Neural progenitor cell (in vitro differentiated cells): Measurements from ENCODE around the gene FAM13B.

Source experiments
- CTCF ChIP-seq: fragments of 200-600 bp; sonication (generic); IDR thresholded peaks from 2 replicates; pipeline ENCODE4 v1.5.1; 2017; ENCODE audit warnings: antibody characterized with exemption, mild to moderate bottlenecking
- EZH2phosphoT487 ChIP-seq: fragments of 200-600 bp; sonication (generic); IDR thresholded peaks from 2 replicates; pipeline ENCODE4 v1.6.1; 2017; ENCODE audit warnings: antibody characterized with exemption

- no peak for TF ChIP-seq CTCF
- no peak for TF ChIP-seq EZH2phosphoT487
These were observed 72.7 kb downstream of the FAM13B start for GRCh38 chr5:137960141-137960540.
